Activated B cell treated with CpG ODN at 0.5 μM for 24 hours (primary cell): ENCODE results near the gene ADGRA3. TPM values are rescaled to one million over a fixed set of nuclear protein-coding genes. Genes with fewer than 3 reads are reported as not detected.
"Not testable (repeated sequence)": the region's sequence is repeated elsewhere in the genome, so short reads cannot be mapped to it uniquely, and the experiment has no call there.

ENCODE experiments used
- ATAC-seq: fragments of 200-7000 bp; cut with Tn5 transposase; one replicate; pipeline ENCODE4 v1.10.0; 2021; ENCODE audit warnings: low read depth, mild to moderate bottlenecking, moderate library complexity
- CTCF ChIA-PET: fragments of 350-600 bp; sonication (Branson Sonifier 250); formaldehyde crosslinking; loops from one replicate; lab custom pipeline; 2021; ENCODE audit warnings: antibody characterized with exemption; lab: Charles Lee
- POLR2A ChIA-PET: fragments of 350-600 bp; sonication (Branson Sonifier 250); formaldehyde crosslinking; loops from one replicate; lab custom pipeline; 2021; ENCODE audit warnings: antibody characterized with exemption; lab: Charles Lee
- DNase-seq: peaks from one replicate; pipeline ENCODE4 v3.0.0; 2022
- H3K27ac Mint-ChIP-seq: one replicate; pipeline ENCODE4 v1.8.0; 2020; ENCODE audit warnings: mixed read lengths
- H3K27me3 Mint-ChIP-seq: one replicate; pipeline ENCODE4 v1.8.0; 2021; ENCODE audit warnings: mixed read lengths
- H3K36me3 Mint-ChIP-seq: one replicate; pipeline ENCODE4 v1.8.0; 2021; ENCODE audit warnings: low read depth, mixed read lengths
- H3K4me1 Mint-ChIP-seq: one replicate; pipeline ENCODE4 v1.8.0; 2021; ENCODE audit warnings: mixed read lengths
- H3K4me3 Mint-ChIP-seq: one replicate; pipeline ENCODE4 v1.8.0; 2020; ENCODE audit warnings: mild to moderate bottlenecking, mixed read lengths
- H3K9me3 Mint-ChIP-seq: one replicate; pipeline ENCODE4 v1.8.0; 2020; ENCODE audit warnings: mixed read lengths
- CTCF ChIP-seq: fragments of 200-600 bp; IDR thresholded peaks from one replicate; pipeline ENCODE4 v1.8.0; 2022; ENCODE audit warnings: antibody characterized with exemption, mild to moderate bottlenecking
- intact Hi-C: fragments of 100-400 bp; cut with micrococcal nuclease; formaldehyde crosslinking; loops from one replicate; pipeline ENCODE4 v1.15.1; 2024
- total RNA-seq: library from RNA; stranded (reverse); gene quantifications from 2 replicates; pipeline ENCODE4 v1.2.3, GENCODE V29; 2022

ADGRA3 gene
- total RNA-seq, 1 donor from 2014 or later = not detected

GRCh38 chr4:22477136-22477812 is 38.6 kb downstream of the ADGRA3 start:
- H3K4me1 Mint-ChIP-seq = no peaks in the 10 kb centered on the region
- intact Hi-C loops = no loop called here
- H3K27me3 Mint-ChIP-seq = no peaks in the 10 kb centered on the region
- ChIA-PET CTCF (no interaction called here), POLR2A (no interaction called here)
- H3K36me3 Mint-ChIP-seq = no peaks in the 10 kb centered on the region
- no peak for ATAC-seq
- H3K27ac Mint-ChIP-seq = no peak overlapping the region
- no peaks in the 10 kb centered on the region for H3K9me3 Mint-ChIP-seq
- no peak for DNase-seq
- TF ChIP-seq CTCF = no peak
- H3K4me3 Mint-ChIP-seq = no peak overlapping the region

- ChIA-PET POLR2A (no interaction called here), CTCF (no interaction called here)
- Mint-ChIP-seq H3K27me3 (no peaks in the 10 kb centered on the region), H3K4me1 (no peaks in the 10 kb centered on the region), H3K27ac (no peak overlapping the region), H3K9me3 (no peaks in the 10 kb centered on the region), H3K36me3 (no peaks in the 10 kb centered on the region), H3K4me3 (no peak overlapping the region)
- ATAC-seq (no peak), DNase-seq (no peak)
- intact Hi-C loops = no loop called here
- no peak for TF ChIP-seq CTCF
These were observed 39.9 kb downstream of the ADGRA3 start for GRCh38 chr4:22476011-22476410.

- H3K4me1 Mint-ChIP-seq, H3K27me3 Mint-ChIP-seq, H3K27ac Mint-ChIP-seq, intact Hi-C loops, H3K36me3 Mint-ChIP-seq, H3K4me3 Mint-ChIP-seq, H3K9me3 Mint-ChIP-seq, CTCF ChIA-PET, POLR2A ChIA-PET, ATAC-seq, DNase-seq: not testable (repeated sequence)
These were observed 40.6 kb downstream of the ADGRA3 start for GRCh38 chr4:22475311-22475646.

- ChIA-PET CTCF (no interaction called here), POLR2A (no interaction called here)
- H3K36me3 Mint-ChIP-seq = no peaks in the 10 kb centered on the region
- no peak for TF ChIP-seq CTCF
- H3K27me3 Mint-ChIP-seq = no peaks in the 10 kb centered on the region
- H3K4me3 Mint-ChIP-seq = no peak overlapping the region
- ATAC-seq (no peak), DNase-seq (no peak)
- intact Hi-C loops = no loop called here
- no peak overlapping the region for H3K27ac Mint-ChIP-seq
- no peaks in the 10 kb centered on the region for H3K4me1 Mint-ChIP-seq
- H3K9me3 Mint-ChIP-seq = no peaks in the 10 kb centered on the region
These were observed 41.1 kb downstream of the ADGRA3 start for GRCh38 chr4:22474636-22475310.

- Mint-ChIP-seq H3K9me3 (no peaks in the 10 kb centered on the region), H3K36me3 (no peaks in the 10 kb centered on the region), H3K27me3 (no peaks in the 10 kb centered on the region), H3K4me1 (no peaks in the 10 kb centered on the region), H3K4me3 (no peak overlapping the region), H3K27ac (no peak overlapping the region)
- no peak for DNase-seq
- ChIA-PET CTCF (no interaction called here), POLR2A (no interaction called here)
- intact Hi-C loops = no loop called here
- no peak for TF ChIP-seq CTCF
- no peak for ATAC-seq
These were observed 42.6 kb downstream of the ADGRA3 start for GRCh38 chr4:22473268-22473667.
